NCI-H1436 treated with DMSO at 0.1 percent for 48 hours (cell line): Measurements from ENCODE around the gene TBC1D16.
A peak's percentile ranks its signal among the peaks of the same experiment; 100 is the strongest.
"Not testable (repeated sequence)": the region's sequence is repeated elsewhere in the genome, so short reads cannot be mapped to it uniquely, and the experiment has no call there.

Source experiments
- DNase-seq: peaks from one replicate; lab custom pipeline; 2025; lab: John Stamatoyannopoulos, UW

TBC1D16 gene

GRCh38 chr17:79914813-79915740 is 120.6 kb downstream of the TBC1D16 start:
- DNase-seq: no peak

- DNase-seq: no peak
Observed at GRCh38 chr17:79913896-79914812, 121.5 kb downstream of the TBC1D16 start.

GRCh38 chr17:79913451-79913850 is 122.2 kb downstream of the TBC1D16 start:
- DNase-seq: no peak

- no peak for DNase-seq
Observed at GRCh38 chr17:79912552-79913330, 122.9 kb downstream of the TBC1D16 start.

- no peak for DNase-seq
Observed at GRCh38 chr17:79911430-79912399, 124.0 kb downstream of the TBC1D16 start.

GRCh38 chr17:79910985-79911361 is 124.7 kb downstream of the TBC1D16 start:
- no peak for DNase-seq

GRCh38 chr17:79909121-79909520 is 126.6 kb downstream of the TBC1D16 start:
- no peak for DNase-seq

GRCh38 chr17:79907850-79908249 is 127.8 kb downstream of the TBC1D16 start:
- no peak for DNase-seq

GRCh38 chr17:79907217-79907715 is 128.4 kb downstream of the TBC1D16 start:
- DNase-seq: no peak

GRCh38 chr17:79905832-79906231 is 129.8 kb downstream of the TBC1D16 start:
- no peak for DNase-seq

GRCh38 chr17:79904865-79905264 is 130.8 kb downstream of the TBC1D16 start:
- no peak for DNase-seq

GRCh38 chr17:79902146-79902791 is 133.4 kb downstream of the TBC1D16 start:
- DNase-seq: no peak

- DNase-seq: no peak
Observed at GRCh38 chr17:79901131-79901530, 134.5 kb downstream of the TBC1D16 start.

GRCh38 chr17:79899584-79899983 is 136.1 kb downstream of the TBC1D16 start:
- no peak for DNase-seq

- no peak for DNase-seq
Observed at GRCh38 chr17:79897243-79898063, 138.2 kb downstream of the TBC1D16 start.

- not testable (repeated sequence) for DNase-seq
Observed at GRCh38 chr17:79893457-79893856, 142.2 kb downstream of the TBC1D16 start.

GRCh38 chr17:79892457-79893241 is 143.0 kb downstream of the TBC1D16 start:
- DNase-seq: peak; percentile 85

- DNase-seq: no peak
Observed at GRCh38 chr17:79891113-79891730, 144.4 kb downstream of the TBC1D16 start.
